ENCODE data around the gene OSBPL2. TPM values are rescaled to one million over a fixed set of nuclear protein-coding genes. Genes with fewer than 3 reads are reported as not detected.

The OSBPL2 gene
- total RNA-seq, 1 experiment from 2014 or later: 36.9 TPM

DNA sequence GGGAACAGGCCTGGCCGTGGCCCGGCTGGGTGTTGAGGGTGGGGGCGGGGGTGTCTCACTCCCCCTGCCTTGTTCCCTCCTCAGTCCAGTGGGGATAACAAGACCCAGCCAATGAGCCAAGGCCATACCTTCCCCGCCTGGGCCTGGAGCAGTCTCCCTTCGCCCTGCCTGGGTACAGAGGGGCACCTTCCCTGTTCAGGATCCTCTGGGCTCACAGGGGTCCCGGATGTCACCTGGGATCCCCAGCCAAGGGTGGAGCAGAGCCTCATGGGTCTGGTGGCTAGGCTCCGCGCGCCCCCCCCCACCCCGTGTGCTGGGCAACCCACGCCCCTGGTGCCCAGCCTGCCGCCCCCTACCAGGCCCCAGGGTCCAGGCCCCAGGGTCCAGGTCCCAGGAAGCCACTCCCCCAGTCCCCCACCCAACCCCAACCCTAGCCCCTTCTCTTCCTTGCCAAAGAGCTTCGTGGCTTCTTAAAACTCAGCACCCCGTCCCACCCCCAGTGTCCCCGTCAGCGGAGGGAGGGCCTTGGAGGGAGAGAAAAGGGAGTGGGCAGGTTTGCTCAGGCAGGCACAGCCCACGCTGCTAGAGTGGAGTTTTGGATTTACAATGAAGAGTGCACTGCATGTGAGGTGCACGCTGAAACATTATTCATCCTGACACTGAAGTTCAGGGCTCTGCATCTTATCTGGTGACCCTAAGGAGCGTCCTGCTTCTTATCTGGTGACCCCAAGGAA, 30.1 kb upstream of the OSBPL2 start:
- H3K4me2 ChIP-seq (ENCODE audit: low read length): no peak overlapping the region
- no peaks in the 10 kb centered on the region for H3K79me2 ChIP-seq (ENCODE audit: insufficient read depth, low read length)
- no peak for ATAC-seq
- H3K4me1 ChIP-seq (ENCODE audit: control insufficient read depth in 1 of 2, insufficient read depth in 2 of 2, low read length in 2 of 2): peaks cover 0 to 5% of the 10 kb centered on the region in 2 experiments; a peak in 1 of 4 replicates
- no peak overlapping the region for H3K9ac ChIP-seq (ENCODE audit: low read length)
- H4K20me1 ChIP-seq (ENCODE audit: insufficient read depth): no peaks in the 10 kb centered on the region
- H2AFZ ChIP-seq (ENCODE audit: low read depth, low read length, poor library complexity, severe bottlenecking): no peak overlapping the region
- no peak overlapping the region for H3K27ac ChIP-seq (ENCODE audit: low read depth, low read length)
- BruUV-seq (replicated peaks): no TSS peak
- no peaks in the 10 kb centered on the region for H3K9me2 ChIP-seq (ENCODE audit: insufficient read depth)
- ChIA-PET RAD21 (ENCODE audit: low non-redundant PET in 1 of 2, low total read pairs in 2 of 2, uncharacterized antibody in 2 of 2, unreplicated experiment in 2 of 2) (no interaction called here), POLR2A (no interaction called here), CTCF (no interaction called here)
- H3K36me3 ChIP-seq (ENCODE audit: control insufficient read depth in 1 of 2, insufficient read depth in 2 of 2, low read length in 2 of 2): peaks cover 0 to 3% of the 10 kb centered on the region in 2 experiments; a peak in 2 of 4 replicates
- no peaks in the 10 kb centered on the region for H3K9me3 ChIP-seq (ENCODE audit: control insufficient read depth in 1 of 2, insufficient read depth in 1 of 2, low read depth in 1 of 2, low read length in 2 of 2)
- no peaks in the 10 kb centered on the region for H3K27me3 ChIP-seq (ENCODE audit: insufficient read depth, low read length)
- TF ChIP-seq JUND (IDR thresholded peaks at IDR 0.05) (no peak), EZH2phosphoT487 (IDR thresholded peaks at IDR 0.05; ENCODE audit: borderline replicate concordance) (no peak), ZFX (IDR thresholded peaks at IDR 0.05) (no peak), ELF1 (IDR thresholded peaks at IDR 0.05; ENCODE audit: borderline replicate concordance, low read depth) (no peak), SRF (IDR thresholded peaks at IDR 0.05; ENCODE audit: low read depth) (no peak), CEBPB (IDR thresholded peaks at IDR 0.05; ENCODE audit: low read depth) (no peak), POLR2A (IDR thresholded peaks at IDR 0.05; ENCODE audit: borderline replicate concordance, extremely low read depth, insufficient read depth, insufficient read length) (no peak), EZH2 (IDR thresholded peaks at IDR 0.05) (no peak), SP1 (IDR thresholded peaks at IDR 0.05; ENCODE audit: low read depth) (no peak), CBX3 (IDR thresholded peaks at IDR 0.05; ENCODE audit: low read depth) (no peak), SIN3A (IDR thresholded peaks at IDR 0.05; ENCODE audit: low read depth) (no peak), POLR2AphosphoS5 (IDR thresholded peaks at IDR 0.05; ENCODE audit: low read depth, low read length) (no peak), RAD21 (IDR thresholded peaks at IDR 0.05; ENCODE audit: low read depth) (no peak), YY1 (IDR thresholded peaks at IDR 0.05; ENCODE audit: extremely low read depth, insufficient replicate concordance, low read depth, low read length) (no peak), EGR1 (IDR thresholded peaks at IDR 0.05; ENCODE audit: low read depth) (no peak), ZNF274 (IDR thresholded peaks at IDR 0.05; ENCODE audit: low read depth, low read length) (no peak)
- TF ChIP-seq, protein P1, sequence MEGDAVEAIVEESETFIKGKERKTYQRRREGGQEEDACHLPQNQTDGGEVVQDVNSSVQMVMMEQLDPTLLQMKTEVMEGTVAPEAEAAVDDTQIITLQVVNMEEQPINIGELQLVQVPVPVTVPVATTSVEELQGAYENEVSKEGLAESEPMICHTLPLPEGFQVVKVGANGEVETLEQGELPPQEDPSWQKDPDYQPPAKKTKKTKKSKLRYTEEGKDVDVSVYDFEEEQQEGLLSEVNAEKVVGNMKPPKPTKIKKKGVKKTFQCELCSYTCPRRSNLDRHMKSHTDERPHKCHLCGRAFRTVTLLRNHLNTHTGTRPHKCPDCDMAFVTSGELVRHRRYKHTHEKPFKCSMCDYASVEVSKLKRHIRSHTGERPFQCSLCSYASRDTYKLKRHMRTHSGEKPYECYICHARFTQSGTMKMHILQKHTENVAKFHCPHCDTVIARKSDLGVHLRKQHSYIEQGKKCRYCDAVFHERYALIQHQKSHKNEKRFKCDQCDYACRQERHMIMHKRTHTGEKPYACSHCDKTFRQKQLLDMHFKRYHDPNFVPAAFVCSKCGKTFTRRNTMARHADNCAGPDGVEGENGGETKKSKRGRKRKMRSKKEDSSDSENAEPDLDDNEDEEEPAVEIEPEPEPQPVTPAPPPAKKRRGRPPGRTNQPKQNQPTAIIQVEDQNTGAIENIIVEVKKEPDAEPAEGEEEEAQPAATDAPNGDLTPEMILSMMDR (IDR thresholded peaks at IDR 0.05 in 2 of 3, conservative IDR thresholded peaks at IDR 0.05 in 1 of 3; ENCODE audit: borderline replicate concordance in 1 of 3, insufficient read depth in 1 of 3, low read depth in 2 of 3, low read length in 2 of 3): no peak
- TF ChIP-seq, protein P2, sequence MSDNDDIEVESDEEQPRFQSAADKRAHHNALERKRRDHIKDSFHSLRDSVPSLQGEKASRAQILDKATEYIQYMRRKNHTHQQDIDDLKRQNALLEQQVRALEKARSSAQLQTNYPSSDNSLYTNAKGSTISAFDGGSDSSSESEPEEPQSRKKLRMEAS (IDR thresholded peaks at IDR 0.05): no peak
- TF ChIP-seq, protein P3, sequence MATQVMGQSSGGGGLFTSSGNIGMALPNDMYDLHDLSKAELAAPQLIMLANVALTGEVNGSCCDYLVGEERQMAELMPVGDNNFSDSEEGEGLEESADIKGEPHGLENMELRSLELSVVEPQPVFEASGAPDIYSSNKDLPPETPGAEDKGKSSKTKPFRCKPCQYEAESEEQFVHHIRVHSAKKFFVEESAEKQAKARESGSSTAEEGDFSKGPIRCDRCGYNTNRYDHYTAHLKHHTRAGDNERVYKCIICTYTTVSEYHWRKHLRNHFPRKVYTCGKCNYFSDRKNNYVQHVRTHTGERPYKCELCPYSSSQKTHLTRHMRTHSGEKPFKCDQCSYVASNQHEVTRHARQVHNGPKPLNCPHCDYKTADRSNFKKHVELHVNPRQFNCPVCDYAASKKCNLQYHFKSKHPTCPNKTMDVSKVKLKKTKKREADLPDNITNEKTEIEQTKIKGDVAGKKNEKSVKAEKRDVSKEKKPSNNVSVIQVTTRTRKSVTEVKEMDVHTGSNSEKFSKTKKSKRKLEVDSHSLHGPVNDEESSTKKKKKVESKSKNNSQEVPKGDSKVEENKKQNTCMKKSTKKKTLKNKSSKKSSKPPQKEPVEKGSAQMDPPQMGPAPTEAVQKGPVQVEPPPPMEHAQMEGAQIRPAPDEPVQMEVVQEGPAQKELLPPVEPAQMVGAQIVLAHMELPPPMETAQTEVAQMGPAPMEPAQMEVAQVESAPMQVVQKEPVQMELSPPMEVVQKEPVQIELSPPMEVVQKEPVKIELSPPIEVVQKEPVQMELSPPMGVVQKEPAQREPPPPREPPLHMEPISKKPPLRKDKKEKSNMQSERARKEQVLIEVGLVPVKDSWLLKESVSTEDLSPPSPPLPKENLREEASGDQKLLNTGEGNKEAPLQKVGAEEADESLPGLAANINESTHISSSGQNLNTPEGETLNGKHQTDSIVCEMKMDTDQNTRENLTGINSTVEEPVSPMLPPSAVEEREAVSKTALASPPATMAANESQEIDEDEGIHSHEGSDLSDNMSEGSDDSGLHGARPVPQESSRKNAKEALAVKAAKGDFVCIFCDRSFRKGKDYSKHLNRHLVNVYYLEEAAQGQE (IDR thresholded peaks at IDR 0.05; ENCODE audit: low read depth): no peak
- TF ChIP-seq, protein P4, sequence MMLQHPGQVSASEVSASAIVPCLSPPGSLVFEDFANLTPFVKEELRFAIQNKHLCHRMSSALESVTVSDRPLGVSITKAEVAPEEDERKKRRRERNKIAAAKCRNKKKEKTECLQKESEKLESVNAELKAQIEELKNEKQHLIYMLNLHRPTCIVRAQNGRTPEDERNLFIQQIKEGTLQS (IDR thresholded peaks at IDR 0.05): no peak
- no peak for DNase-seq (ENCODE audit: low read depth, low spot score)
- intact Hi-C loops (cut with micrococcal nuclease): no loop called here
- H3K4me3 ChIP-seq (replicated peaks in 1 of 2; ENCODE audit: low read depth in 1 of 2, low read length in 2 of 2): no peak overlapping the region

Measured in HCT116 (cell line).